ENCODE data around the gene LAMC2. TPM values are rescaled to one million over a fixed set of nuclear protein-coding genes. Genes with fewer than 3 reads are reported as not detected.
A peak's percentile ranks its signal among the peaks of the same experiment; 100 is the strongest.

LAMC2 gene
- total and polyA plus RNA-seq, 2 experiments from 2014 or later = 0.42 to 0.43 TPM

DNA sequence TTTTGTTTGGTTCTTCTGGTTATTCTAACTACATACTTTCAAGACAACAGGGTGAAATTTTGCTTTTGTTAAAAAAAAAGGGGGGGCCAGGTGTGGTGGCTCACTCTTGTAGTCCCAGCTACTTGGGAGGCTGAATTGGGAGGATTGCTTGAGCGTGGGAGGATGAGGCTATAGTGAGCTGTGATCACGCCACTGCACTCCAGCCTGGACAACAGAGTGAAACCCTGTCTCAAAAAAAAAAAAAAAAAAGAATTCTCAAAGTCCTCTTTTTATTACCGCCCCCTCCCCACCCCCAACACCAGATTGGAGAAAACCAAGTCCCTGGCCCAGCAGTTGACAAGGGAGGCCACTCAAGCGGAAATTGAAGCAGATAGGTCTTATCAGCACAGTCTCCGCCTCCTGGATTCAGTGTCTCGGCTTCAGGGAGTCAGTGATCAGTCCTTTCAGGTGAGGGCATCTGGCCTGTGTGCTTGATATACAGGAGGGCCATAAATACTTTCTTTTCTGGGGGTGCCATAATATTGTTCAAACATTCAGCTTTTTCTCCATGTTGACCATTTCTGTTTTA, 50.2 kb downstream of the LAMC2 start:
- no peaks in the 10 kb centered on the region for H3K9me3 ChIP-seq (ENCODE audit: low read depth)
- H3K27ac ChIP-seq = no peak overlapping the region
- TF ChIP-seq, protein P1, sequence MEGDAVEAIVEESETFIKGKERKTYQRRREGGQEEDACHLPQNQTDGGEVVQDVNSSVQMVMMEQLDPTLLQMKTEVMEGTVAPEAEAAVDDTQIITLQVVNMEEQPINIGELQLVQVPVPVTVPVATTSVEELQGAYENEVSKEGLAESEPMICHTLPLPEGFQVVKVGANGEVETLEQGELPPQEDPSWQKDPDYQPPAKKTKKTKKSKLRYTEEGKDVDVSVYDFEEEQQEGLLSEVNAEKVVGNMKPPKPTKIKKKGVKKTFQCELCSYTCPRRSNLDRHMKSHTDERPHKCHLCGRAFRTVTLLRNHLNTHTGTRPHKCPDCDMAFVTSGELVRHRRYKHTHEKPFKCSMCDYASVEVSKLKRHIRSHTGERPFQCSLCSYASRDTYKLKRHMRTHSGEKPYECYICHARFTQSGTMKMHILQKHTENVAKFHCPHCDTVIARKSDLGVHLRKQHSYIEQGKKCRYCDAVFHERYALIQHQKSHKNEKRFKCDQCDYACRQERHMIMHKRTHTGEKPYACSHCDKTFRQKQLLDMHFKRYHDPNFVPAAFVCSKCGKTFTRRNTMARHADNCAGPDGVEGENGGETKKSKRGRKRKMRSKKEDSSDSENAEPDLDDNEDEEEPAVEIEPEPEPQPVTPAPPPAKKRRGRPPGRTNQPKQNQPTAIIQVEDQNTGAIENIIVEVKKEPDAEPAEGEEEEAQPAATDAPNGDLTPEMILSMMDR (IDR thresholded peaks at IDR 0.05; ENCODE audit: low read depth, low read length) = no peak
- H3K27me3 ChIP-seq = no peaks in the 10 kb centered on the region
- no peaks in the 10 kb centered on the region for H3K36me3 ChIP-seq
- DNase-seq (ENCODE audit: low read depth in 1 of 2, low spot score in 1 of 2) = peak; percentile 20 to 26
- peaks cover 12% of the 10 kb centered on the region for H3K4me1 ChIP-seq (ENCODE audit: low read depth)
- no peak overlapping the region for H3K4me3 ChIP-seq

DNA sequence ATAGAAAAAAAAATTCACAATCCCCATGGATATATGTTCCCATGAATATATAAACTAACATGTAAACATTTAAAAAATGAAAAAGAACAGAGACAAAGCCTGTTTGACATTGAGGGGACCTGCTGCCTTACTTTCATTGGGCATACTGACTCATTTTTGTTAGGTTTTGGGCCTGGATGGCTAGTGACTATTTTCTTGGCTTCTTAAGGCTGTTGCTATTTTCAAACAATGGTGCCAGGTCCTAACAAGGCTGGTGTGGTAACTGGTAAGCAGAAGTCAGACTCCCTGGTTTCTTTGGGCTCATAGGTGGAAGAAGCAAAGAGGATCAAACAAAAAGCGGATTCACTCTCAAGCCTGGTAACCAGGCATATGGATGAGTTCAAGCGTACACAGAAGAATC, 51.0 kb downstream of the LAMC2 start:
- peaks cover 12% of the 10 kb centered on the region for H3K4me1 ChIP-seq (ENCODE audit: low read depth)
- no peak for DNase-seq (ENCODE audit: low read depth in 1 of 2, low spot score in 1 of 2)
- H3K27me3 ChIP-seq = no peaks in the 10 kb centered on the region
- no peaks in the 10 kb centered on the region for H3K36me3 ChIP-seq
- H3K4me3 ChIP-seq = no peak overlapping the region
- TF ChIP-seq, protein P1 (IDR thresholded peaks at IDR 0.05; ENCODE audit: low read depth, low read length) = no peak
- H3K27ac ChIP-seq = no peak overlapping the region
- no peaks in the 10 kb centered on the region for H3K9me3 ChIP-seq (ENCODE audit: low read depth)

DNA sequence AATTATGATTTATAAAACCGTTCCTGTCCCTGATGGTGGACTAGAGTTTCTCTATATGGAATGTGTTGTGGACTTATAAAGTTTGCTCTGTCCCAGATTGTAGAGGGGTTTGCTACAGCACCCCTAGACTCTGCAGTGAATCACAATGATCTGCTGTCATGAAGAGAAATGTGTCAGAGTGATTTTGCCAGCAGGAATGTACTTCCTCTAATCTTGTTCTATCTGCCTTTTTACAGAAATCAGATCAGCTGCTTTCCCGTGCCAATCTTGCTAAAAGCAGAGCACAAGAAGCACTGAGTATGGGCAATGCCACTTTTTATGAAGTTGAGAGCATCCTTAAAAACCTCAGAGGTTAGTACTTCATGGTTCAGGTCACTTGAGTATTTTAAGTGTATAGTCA, 52.0 kb downstream of the LAMC2 start:
- TF ChIP-seq, protein P1 (IDR thresholded peaks at IDR 0.05; ENCODE audit: low read depth, low read length) = no peak
- no peaks in the 10 kb centered on the region for H3K27me3 ChIP-seq
- H3K4me1 ChIP-seq (ENCODE audit: low read depth) = peaks cover 12% of the 10 kb centered on the region
- no peak overlapping the region for H3K27ac ChIP-seq
- H3K9me3 ChIP-seq (ENCODE audit: low read depth) = no peaks in the 10 kb centered on the region
- no peak overlapping the region for H3K4me3 ChIP-seq
- DNase-seq (ENCODE audit: low read depth in 1 of 2, low spot score in 1 of 2) = peak in 1 of 2 donors; percentile 24
- H3K36me3 ChIP-seq = no peaks in the 10 kb centered on the region

DNA sequence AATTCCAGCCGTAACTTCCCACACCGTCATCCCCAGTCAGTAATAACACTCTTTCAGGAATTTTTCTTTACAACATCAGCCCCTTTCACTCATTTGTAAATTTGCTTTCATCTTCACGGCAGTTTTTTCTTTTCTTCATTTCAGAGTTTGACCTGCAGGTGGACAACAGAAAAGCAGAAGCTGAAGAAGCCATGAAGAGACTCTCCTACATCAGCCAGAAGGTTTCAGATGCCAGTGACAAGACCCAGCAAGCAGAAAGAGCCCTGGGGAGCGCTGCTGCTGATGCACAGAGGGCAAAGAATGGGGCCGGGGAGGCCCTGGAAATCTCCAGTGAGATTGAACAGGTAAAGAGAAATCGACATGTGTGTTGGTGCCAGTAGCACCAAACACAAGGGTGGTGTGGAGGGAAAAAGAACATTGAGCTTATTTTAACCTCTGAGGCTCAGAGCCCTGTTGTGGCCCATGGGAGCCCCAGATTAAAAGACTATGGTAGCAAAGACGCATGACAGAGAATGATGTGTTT, 53.2 kb downstream of the LAMC2 start:
- TF ChIP-seq, protein P1 (IDR thresholded peaks at IDR 0.05; ENCODE audit: low read depth, low read length) = no peak
- no peaks in the 10 kb centered on the region for H3K36me3 ChIP-seq
- no peaks in the 10 kb centered on the region for H3K27me3 ChIP-seq
- no peaks in the 10 kb centered on the region for H3K9me3 ChIP-seq (ENCODE audit: low read depth)
- H3K4me3 ChIP-seq = no peak overlapping the region
- H3K4me1 ChIP-seq (ENCODE audit: low read depth) = peaks cover 11% of the 10 kb centered on the region
- no peak overlapping the region for H3K27ac ChIP-seq
- no peak for DNase-seq (ENCODE audit: low read depth in 1 of 2, low spot score in 1 of 2)

DNA sequence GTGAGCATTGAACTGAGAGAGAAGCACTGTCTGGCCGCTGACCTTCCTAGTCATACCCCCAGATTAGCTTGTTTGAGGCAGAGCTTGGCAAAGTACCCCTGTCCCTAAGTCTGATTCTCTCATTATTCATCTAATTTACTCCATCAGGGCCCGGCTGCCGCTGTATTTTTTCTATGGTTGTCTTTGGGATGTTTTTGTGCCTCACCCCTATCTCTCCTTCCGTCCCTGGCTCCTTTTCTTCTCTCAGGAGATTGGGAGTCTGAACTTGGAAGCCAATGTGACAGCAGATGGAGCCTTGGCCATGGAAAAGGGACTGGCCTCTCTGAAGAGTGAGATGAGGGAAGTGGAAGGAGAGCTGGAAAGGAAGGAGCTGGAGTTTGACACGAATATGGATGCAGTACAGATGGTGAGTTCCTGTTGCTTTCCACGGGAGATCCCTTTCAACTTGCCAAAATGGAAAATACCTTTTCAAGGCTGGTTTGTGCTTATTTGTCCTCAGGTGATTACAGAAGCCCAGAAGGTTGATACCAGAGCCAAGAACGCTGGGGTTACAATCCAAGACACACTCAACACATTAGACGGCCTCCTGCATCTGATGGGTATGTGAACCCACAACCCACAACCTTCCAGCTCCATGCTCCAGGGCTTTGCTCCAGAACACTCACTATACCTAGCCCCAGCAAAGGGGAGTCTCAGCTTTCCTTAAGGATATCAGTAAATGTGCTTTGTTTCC, 53.9 kb downstream of the LAMC2 start:
- no peaks in the 10 kb centered on the region for H3K36me3 ChIP-seq
- no peak overlapping the region for H3K4me3 ChIP-seq
- H3K27ac ChIP-seq = no peak overlapping the region
- H3K27me3 ChIP-seq = no peaks in the 10 kb centered on the region
- peak in 1 of 2 donors; percentile 26 for DNase-seq (ENCODE audit: low read depth in 1 of 2, low spot score in 1 of 2)
- peaks cover 6% of the 10 kb centered on the region for H3K4me1 ChIP-seq (ENCODE audit: low read depth)
- TF ChIP-seq, protein P1 (IDR thresholded peaks at IDR 0.05; ENCODE audit: low read depth, low read length) = no peak
- no peaks in the 10 kb centered on the region for H3K9me3 ChIP-seq (ENCODE audit: low read depth)
